Measurements from ENCODE around the gene ICA1L. TPM values are rescaled to one million over a fixed set of nuclear protein-coding genes. Genes with fewer than 3 reads are reported as not detected.
A peak's percentile ranks its signal among the peaks of the same experiment; 100 is the strongest.

Gene ICA1L
- total and polyA plus RNA-seq, 2 of the 13 experiments (the other 11 are each of a cell fraction or from before 2014, with no cell fraction given), result 1.5 to 2.4 TPM

DNA sequence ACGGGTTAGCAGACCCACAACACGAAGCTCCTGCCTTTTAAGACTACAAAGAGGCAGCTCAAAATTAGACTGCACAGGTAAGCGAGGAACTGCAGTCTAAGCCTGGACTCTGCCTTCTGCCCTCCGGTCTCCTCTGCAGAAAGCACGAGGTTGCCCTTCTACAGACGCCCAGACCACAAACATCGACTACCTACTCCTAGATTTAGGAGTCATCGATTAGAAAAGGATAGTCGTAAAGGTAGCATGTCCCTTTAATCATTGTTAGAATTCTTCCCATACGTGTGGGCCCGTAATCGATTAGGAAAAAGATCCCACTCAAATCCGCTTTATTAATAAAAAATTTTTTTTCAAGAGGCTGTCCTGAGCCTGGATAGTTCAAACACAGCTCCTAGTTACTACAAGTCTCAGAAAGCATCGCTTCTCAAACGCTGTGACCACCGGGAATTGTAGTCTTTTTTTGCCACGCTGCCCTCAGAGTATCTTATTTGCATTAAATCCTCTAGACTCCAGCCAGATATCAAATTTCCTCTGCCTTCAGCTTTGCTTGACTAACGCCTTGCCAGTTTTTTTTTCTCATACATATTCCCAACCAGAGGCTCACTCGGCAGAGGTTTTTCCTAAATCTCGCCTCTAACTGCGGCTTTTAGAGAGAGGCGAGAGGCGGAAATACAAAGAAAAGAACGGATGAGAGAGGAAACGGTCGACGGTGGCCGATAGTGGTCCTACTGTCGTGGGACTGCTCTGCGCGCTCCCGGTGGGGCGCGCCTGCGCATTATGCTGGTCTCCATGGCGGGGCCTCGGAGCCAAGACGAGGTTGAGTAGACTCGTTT, 40.2 kb upstream of the ICA1L start, which contains the start of the genes CARF and WDR12 (continued):
- TF ChIP-seq, protein P1, sequence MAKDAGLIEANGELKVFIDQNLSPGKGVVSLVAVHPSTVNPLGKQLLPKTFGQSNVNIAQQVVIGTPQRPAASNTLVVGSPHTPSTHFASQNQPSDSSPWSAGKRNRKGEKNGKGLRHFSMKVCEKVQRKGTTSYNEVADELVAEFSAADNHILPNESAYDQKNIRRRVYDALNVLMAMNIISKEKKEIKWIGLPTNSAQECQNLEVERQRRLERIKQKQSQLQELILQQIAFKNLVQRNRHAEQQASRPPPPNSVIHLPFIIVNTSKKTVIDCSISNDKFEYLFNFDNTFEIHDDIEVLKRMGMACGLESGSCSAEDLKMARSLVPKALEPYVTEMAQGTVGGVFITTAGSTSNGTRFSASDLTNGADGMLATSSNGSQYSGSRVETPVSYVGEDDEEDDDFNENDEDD (CRISPR knock-in tag; IDR thresholded peaks at IDR 0.05; ENCODE audit: borderline replicate concordance), result peak; percentile 44; the same call in 1 of the 2 replicates
- TF ChIP-seq, protein P2, sequence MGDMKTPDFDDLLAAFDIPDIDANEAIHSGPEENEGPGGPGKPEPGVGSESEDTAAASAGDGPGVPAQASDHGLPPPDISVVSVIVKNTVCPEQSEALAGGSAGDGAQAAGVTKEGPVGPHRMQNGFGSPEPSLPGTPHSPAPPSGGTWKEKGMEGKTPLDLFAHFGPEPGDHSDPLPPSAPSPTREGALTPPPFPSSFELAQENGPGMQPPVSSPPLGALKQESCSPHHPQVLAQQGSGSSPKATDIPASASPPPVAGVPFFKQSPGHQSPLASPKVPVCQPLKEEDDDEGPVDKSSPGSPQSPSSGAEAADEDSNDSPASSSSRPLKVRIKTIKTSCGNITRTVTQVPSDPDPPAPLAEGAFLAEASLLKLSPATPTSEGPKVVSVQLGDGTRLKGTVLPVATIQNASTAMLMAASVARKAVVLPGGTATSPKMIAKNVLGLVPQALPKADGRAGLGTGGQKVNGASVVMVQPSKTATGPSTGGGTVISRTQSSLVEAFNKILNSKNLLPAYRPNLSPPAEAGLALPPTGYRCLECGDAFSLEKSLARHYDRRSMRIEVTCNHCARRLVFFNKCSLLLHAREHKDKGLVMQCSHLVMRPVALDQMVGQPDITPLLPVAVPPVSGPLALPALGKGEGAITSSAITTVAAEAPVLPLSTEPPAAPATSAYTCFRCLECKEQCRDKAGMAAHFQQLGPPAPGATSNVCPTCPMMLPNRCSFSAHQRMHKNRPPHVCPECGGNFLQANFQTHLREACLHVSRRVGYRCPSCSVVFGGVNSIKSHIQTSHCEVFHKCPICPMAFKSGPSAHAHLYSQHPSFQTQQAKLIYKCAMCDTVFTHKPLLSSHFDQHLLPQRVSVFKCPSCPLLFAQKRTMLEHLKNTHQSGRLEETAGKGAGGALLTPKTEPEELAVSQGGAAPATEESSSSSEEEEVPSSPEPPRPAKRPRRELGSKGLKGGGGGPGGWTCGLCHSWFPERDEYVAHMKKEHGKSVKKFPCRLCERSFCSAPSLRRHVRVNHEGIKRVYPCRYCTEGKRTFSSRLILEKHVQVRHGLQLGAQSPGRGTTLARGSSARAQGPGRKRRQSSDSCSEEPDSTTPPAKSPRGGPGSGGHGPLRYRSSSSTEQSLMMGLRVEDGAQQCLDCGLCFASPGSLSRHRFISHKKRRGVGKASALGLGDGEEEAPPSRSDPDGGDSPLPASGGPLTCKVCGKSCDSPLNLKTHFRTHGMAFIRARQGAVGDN (CRISPR knock-in tag; IDR thresholded peaks at IDR 0.05), result peak; percentile 65
- TF ChIP-seq ZNF788 (CRISPR knock-in tag; IDR thresholded peaks at IDR 0.05; ENCODE audit: borderline replicate concordance), result peak; percentile 81; the same call in 1 of the 2 replicates
- peak; percentile 74; the same call in 1 of the 2 replicates for TF ChIP-seq SIX1 (CRISPR knock-in tag; IDR thresholded peaks at IDR 0.05; ENCODE audit: borderline replicate concordance)
- TF ChIP-seq, protein P3, sequence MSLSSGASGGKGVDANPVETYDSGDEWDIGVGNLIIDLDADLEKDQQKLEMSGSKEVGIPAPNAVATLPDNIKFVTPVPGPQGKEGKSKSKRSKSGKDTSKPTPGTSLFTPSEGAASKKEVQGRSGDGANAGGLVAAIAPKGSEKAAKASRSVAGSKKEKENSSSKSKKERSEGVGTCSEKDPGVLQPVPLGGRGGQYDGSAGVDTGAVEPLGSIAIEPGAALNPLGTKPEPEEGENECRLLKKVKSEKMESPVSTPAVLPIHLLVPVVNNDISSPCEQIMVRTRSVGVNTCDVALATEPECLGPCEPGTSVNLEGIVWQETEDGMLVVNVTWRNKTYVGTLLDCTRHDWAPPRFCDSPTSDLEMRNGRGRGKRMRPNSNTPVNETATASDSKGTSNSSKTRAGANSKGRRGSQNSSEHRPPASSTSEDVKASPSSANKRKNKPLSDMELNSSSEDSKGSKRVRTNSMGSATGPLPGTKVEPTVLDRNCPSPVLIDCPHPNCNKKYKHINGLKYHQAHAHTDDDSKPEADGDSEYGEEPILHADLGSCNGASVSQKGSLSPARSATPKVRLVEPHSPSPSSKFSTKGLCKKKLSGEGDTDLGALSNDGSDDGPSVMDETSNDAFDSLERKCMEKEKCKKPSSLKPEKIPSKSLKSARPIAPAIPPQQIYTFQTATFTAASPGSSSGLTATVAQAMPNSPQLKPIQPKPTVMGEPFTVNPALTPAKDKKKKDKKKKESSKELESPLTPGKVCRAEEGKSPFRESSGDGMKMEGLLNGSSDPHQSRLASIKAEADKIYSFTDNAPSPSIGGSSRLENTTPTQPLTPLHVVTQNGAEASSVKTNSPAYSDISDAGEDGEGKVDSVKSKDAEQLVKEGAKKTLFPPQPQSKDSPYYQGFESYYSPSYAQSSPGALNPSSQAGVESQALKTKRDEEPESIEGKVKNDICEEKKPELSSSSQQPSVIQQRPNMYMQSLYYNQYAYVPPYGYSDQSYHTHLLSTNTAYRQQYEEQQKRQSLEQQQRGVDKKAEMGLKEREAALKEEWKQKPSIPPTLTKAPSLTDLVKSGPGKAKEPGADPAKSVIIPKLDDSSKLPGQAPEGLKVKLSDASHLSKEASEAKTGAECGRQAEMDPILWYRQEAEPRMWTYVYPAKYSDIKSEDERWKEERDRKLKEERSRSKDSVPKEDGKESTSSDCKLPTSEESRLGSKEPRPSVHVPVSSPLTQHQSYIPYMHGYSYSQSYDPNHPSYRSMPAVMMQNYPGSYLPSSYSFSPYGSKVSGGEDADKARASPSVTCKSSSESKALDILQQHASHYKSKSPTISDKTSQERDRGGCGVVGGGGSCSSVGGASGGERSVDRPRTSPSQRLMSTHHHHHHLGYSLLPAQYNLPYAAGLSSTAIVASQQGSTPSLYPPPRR (CRISPR knock-in tag; IDR thresholded peaks at IDR 0.05; ENCODE audit: borderline replicate concordance), result no peak; the same call in 1 of the 2 replicates
- TF ChIP-seq ZNF180 (CRISPR knock-in tag; IDR thresholded peaks at IDR 0.05; ENCODE audit: borderline replicate concordance, low read depth), result no peak
- peak; percentile 68 for TF ChIP-seq HOXA3 (CRISPR knock-in tag; IDR thresholded peaks at IDR 0.05)
- TF ChIP-seq NR2F6 (IDR thresholded peaks at IDR 0.05), result 0 out of 2 replicates have a peak, but pooled peaks have one; percentile 2
- TF ChIP-seq NR2F6 (CRISPR knock-in tag; IDR thresholded peaks at IDR 0.05), result peak; percentile 59; the same call in 1 of the 2 replicates
- TF ChIP-seq MIXL1 (CRISPR knock-in tag; IDR thresholded peaks at IDR 0.05), result no peak; the same call in 1 of the 2 replicates
- no peak for TF ChIP-seq ZNF883 (CRISPR knock-in tag; IDR thresholded peaks at IDR 0.05; ENCODE audit: not compliant biosample characterization)
- TF ChIP-seq MAZ (IDR thresholded peaks at IDR 0.05; ENCODE audit: borderline replicate concordance, low read depth, low read length), result no peak
- peak; percentile 70 for TF ChIP-seq MAZ (CRISPR knock-in tag; IDR thresholded peaks at IDR 0.05; ENCODE audit: low read depth)
- TF ChIP-seq ZFP37 (CRISPR knock-in tag; IDR thresholded peaks at IDR 0.05; ENCODE audit: borderline replicate concordance), result 0 out of 2 replicates have a peak, but pooled peaks have one; percentile 35
- peak; percentile 79; the same call in 1 of the 2 replicates for TF ChIP-seq SMAD3 (CRISPR knock-in tag; IDR thresholded peaks at IDR 0.05)
- TF ChIP-seq, protein P4, sequence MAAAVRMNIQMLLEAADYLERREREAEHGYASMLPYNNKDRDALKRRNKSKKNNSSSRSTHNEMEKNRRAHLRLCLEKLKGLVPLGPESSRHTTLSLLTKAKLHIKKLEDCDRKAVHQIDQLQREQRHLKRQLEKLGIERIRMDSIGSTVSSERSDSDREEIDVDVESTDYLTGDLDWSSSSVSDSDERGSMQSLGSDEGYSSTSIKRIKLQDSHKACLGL (CRISPR knock-in tag; IDR thresholded peaks at IDR 0.05), result peak; percentile 79; the same call in 1 of the 2 replicates
- no peak for TF ChIP-seq NCOA1 (CRISPR knock-in tag; IDR thresholded peaks at IDR 0.05)

Measured in HepG2 (cell line).